Uterus (tissue), 2 donors: ENCODE data around the gene IGF2BP2.

Experiments
- POLR2A ChIP-seq, 2 donors: fragments of 450-650 bp; IDR thresholded peaks; one replicate each; pipeline ENCODE4 v1.6.1; 2016; ENCODE audit warnings: antibody characterized with exemption in 2 of 2, mild to moderate bottlenecking in 1 of 2, moderate library complexity in 1 of 2
- TF ChIP-seq, protein P1 (sequence below), 4 experiments: fragments of 200-600 bp in 2 of 4; fragments of 450-650 bp in 2 of 4; sonication (generic) in 2 of 4; IDR thresholded peaks; one replicate each; pipeline ENCODE4 v1.5.1; 2016 to 2019; ENCODE audit warnings: antibody characterized with exemption in 4 of 4, mild to moderate bottlenecking in 2 of 4, moderate library complexity in 1 of 4

DNA sequence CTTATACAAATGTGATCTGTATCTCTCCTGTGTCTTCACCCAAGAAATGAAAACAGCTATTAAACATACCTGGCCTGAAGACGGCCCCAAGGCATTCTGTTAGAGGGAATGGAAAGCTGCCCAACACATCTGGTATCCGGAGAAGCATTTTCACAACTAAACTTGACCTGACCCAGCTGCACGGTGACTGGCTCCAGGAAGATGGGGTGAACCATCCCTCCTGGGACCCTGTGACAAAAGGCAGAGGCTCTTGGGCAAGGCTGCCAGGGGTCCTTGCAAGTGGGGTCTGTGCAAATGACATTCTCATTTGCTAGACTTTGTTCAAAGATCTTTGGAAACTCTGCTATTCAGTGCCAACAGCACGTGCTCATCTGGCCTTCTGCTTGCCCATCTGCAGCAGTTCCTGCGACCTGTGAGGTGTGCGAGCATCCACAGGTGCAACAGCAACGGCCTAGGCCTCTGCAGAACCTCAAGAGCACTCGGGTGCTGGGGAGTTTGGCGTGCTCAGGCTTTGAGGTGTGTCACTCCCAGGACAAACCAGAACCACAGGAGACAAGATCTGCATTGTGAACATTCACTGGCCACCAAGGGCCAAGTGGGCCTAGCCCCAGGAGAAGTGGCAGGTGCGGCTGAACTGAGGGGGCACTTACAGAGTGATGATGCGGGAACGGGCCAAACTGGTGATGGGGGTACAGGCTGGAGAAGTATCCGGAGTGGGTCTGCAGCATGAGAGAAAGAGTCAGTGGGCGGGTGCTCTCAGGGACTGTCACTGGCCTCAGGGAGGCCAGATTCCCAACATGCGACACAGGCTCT lies 166.9 kb downstream of the IGF2BP2 start:
- TF ChIP-seq, protein P1, sequence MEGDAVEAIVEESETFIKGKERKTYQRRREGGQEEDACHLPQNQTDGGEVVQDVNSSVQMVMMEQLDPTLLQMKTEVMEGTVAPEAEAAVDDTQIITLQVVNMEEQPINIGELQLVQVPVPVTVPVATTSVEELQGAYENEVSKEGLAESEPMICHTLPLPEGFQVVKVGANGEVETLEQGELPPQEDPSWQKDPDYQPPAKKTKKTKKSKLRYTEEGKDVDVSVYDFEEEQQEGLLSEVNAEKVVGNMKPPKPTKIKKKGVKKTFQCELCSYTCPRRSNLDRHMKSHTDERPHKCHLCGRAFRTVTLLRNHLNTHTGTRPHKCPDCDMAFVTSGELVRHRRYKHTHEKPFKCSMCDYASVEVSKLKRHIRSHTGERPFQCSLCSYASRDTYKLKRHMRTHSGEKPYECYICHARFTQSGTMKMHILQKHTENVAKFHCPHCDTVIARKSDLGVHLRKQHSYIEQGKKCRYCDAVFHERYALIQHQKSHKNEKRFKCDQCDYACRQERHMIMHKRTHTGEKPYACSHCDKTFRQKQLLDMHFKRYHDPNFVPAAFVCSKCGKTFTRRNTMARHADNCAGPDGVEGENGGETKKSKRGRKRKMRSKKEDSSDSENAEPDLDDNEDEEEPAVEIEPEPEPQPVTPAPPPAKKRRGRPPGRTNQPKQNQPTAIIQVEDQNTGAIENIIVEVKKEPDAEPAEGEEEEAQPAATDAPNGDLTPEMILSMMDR (IDR thresholded peaks at IDR 0.05) = no peak
- TF ChIP-seq POLR2A (IDR thresholded peaks at IDR 0.05) = no peak
